SW480 (cell line): Measurements from ENCODE around the gene EPB41.
"Not testable (repeated sequence)": the region's sequence is repeated elsewhere in the genome, so short reads cannot be mapped to it uniquely, and the experiment has no call there.

ENCODE experiments used
- DNase-seq: peaks from one replicate; pipeline ENCODE4 v3.0.0-alpha.2; 2016; ENCODE audit warnings: low spot score

EPB41 gene

GRCh38 chr1:28927648-28928313 is 13.4 kb downstream of the EPB41 start:
- peak; percentile 81 for DNase-seq

GRCh38 chr1:28928314-28928941 is 14.1 kb downstream of the EPB41 start:
- DNase-seq: peak; percentile 48

GRCh38 chr1:28933277-28933676 is 18.9 kb downstream of the EPB41 start:
- no peak for DNase-seq

GRCh38 chr1:28933918-28934317 is 19.5 kb downstream of the EPB41 start:
- no peak for DNase-seq

- DNase-seq: no peak
Measured at GRCh38 chr1:28934676-28935075, 20.3 kb downstream of the EPB41 start.

- DNase-seq: no peak
Measured at GRCh38 chr1:28935293-28935692, 20.9 kb downstream of the EPB41 start.

GRCh38 chr1:28936094-28936493 is 21.7 kb downstream of the EPB41 start:
- no peak for DNase-seq

GRCh38 chr1:28936528-28936927 is 22.2 kb downstream of the EPB41 start:
- no peak for DNase-seq

- DNase-seq: not testable (repeated sequence)
Measured at GRCh38 chr1:28943581-28943980, 29.2 kb downstream of the EPB41 start.

- no peak for DNase-seq
Measured at GRCh38 chr1:28950006-28950405, 35.6 kb downstream of the EPB41 start.

- no peak for DNase-seq
Measured at GRCh38 chr1:28950449-28950848, 36.1 kb downstream of the EPB41 start.

- no peak for DNase-seq
Measured at GRCh38 chr1:28954126-28954726, 39.9 kb downstream of the EPB41 start.

GRCh38 chr1:28956038-28956464 is 41.7 kb downstream of the EPB41 start:
- DNase-seq: peak; percentile 37

- DNase-seq: not testable (repeated sequence)
Measured at GRCh38 chr1:28962114-28962831, 47.9 kb downstream of the EPB41 start.

- no peak for DNase-seq
Measured at GRCh38 chr1:28965271-28965870, 51.0 kb downstream of the EPB41 start.

- DNase-seq: peak; percentile 22
Measured at GRCh38 chr1:28966617-28967016, 52.2 kb downstream of the EPB41 start.

- DNase-seq: no peak
Measured at GRCh38 chr1:28971980-28972771, 57.8 kb downstream of the EPB41 start.

- DNase-seq: no peak
Measured at GRCh38 chr1:28973596-28974421, 59.4 kb downstream of the EPB41 start.

GRCh38 chr1:28974432-28974831 is 60.1 kb downstream of the EPB41 start:
- DNase-seq: no peak

GRCh38 chr1:28976248-28976647 is 61.9 kb downstream of the EPB41 start:
- DNase-seq: no peak

GRCh38 chr1:28981210-28981609 is 66.8 kb downstream of the EPB41 start:
- no peak for DNase-seq
